Suprapubic skin (tissue), 4 donors: ENCODE results near the gene EXOC3. TPM values are rescaled to one million over a fixed set of nuclear protein-coding genes. Genes with fewer than 3 reads are reported as not detected.

Experiments
- DNase-seq, 2 donors: peaks; one replicate each; pipeline ENCODE4 v3.0.0-alpha.2; 2019; ENCODE audit warnings: low spot score in 2 of 2
- H3K27ac ChIP-seq: fragments of 200-600 bp; sonication (generic); one replicate; pipeline ENCODE4 v1.5.1; 2019
- H3K27me3 ChIP-seq: fragments of 200-600 bp; sonication (generic); one replicate; pipeline ENCODE4 v1.5.1; 2019
- H3K36me3 ChIP-seq: fragments of 200-600 bp; sonication (generic); one replicate; pipeline ENCODE4 v1.5.1; 2019
- H3K4me1 ChIP-seq: fragments of 200-600 bp; sonication (generic); one replicate; pipeline ENCODE4 v1.5.1; 2019
- H3K4me3 ChIP-seq: fragments of 200-600 bp; sonication (generic); one replicate; pipeline ENCODE4 v1.5.1; 2019; ENCODE audit warnings: mild to moderate bottlenecking
- H3K9me3 ChIP-seq: fragments of 200-600 bp; sonication (generic); one replicate; pipeline ENCODE4 v1.5.1; 2019
- CTCF ChIP-seq, 2 donors: fragments of 200-600 bp in 1 of 2; fragments of 450-650 bp in 1 of 2; sonication (generic) in 1 of 2; IDR thresholded peaks; one replicate each; pipeline ENCODE4 v1.5.1; 2016 to 2019; ENCODE audit warnings: antibody characterized with exemption in 2 of 2, mild to moderate bottlenecking in 1 of 2, moderate library complexity in 1 of 2
- EP300 ChIP-seq: sonication (generic); formaldehyde crosslinking; IDR thresholded peaks from one replicate; pipeline ENCODE4 v1.6.1; 2017; ENCODE audit warnings: antibody characterized with exemption
- POLR2A ChIP-seq, 2 donors: fragments of 450-650 bp; IDR thresholded peaks; one replicate each; pipeline ENCODE4 v1.6.1; 2017; ENCODE audit warnings: antibody characterized with exemption in 2 of 2, mild to moderate bottlenecking in 2 of 2, moderate library complexity in 2 of 2
- POLR2AphosphoS5 ChIP-seq, 3 donors: sonication (generic); formaldehyde crosslinking; IDR thresholded peaks; one replicate each; pipeline ENCODE4 v1.6.1; 2017; ENCODE audit warnings: antibody characterized with exemption in 3 of 3
- WGBS: methylation state at CpG from one replicate; pipeline ENCODE4 v1.1.5; 2018; 5-methylcytosine and 5-hydroxymethylcytosine counted together
- total RNA-seq, 4 donors: library from RNA; depleted of rRNA; stranded (reverse); fragments of >200 nt; gene quantifications; one replicate each; pipeline ENCODE4 v1.1.0, GENCODE V29; 2016

EXOC3 gene
- total RNA-seq, 4 donors from 2014 or later, result 68.9 to 199 (median 83.4) TPM

- peaks cover 45% of the 10 kb centered on the region for H3K27me3 ChIP-seq
- no peaks in the 10 kb centered on the region for H3K36me3 ChIP-seq
- H3K4me3 ChIP-seq, result no peak overlapping the region
- no peak overlapping the region for H3K27ac ChIP-seq
- H3K9me3 ChIP-seq, result no peaks in the 10 kb centered on the region
- DNase-seq, result no peak
- peaks cover 32% of the 10 kb centered on the region for H3K4me1 ChIP-seq
- TF ChIP-seq CTCF (IDR thresholded peaks at IDR 0.05) (no peak), POLR2A (IDR thresholded peaks at IDR 0.05) (no peak), POLR2AphosphoS5 (IDR thresholded peaks at IDR 0.05) (no peak), EP300 (no peak)
- 93% methylated on average over 16 of the region's 16 CpGs for WGBS
These were observed 68.5 kb downstream of the EXOC3 start for GRCh38 chr5:511476-511875.

- no peak overlapping the region for H3K27ac ChIP-seq
- peaks cover 49% of the 10 kb centered on the region for H3K27me3 ChIP-seq
- no peak for DNase-seq
- no peaks in the 10 kb centered on the region for H3K36me3 ChIP-seq
- no peak overlapping the region for H3K4me3 ChIP-seq
- H3K9me3 ChIP-seq, result no peaks in the 10 kb centered on the region
- 59% methylated on average over 22 of the region's 31 CpGs for WGBS
- TF ChIP-seq CTCF (IDR thresholded peaks at IDR 0.05) (no peak), POLR2A (IDR thresholded peaks at IDR 0.05) (no peak), EP300 (no peak), POLR2AphosphoS5 (IDR thresholded peaks at IDR 0.05) (no peak)
- peaks cover 32% of the 10 kb centered on the region for H3K4me1 ChIP-seq
These were observed 70.5 kb downstream of the EXOC3 start for GRCh38 chr5:513216-514100.

GRCh38 chr5:514101-514485 is 71.1 kb downstream of the EXOC3 start:
- Histone ChIP-seq H3K4me3 (no peak overlapping the region), H3K27ac (no peak overlapping the region), H3K4me1 (peaks cover 32% of the 10 kb centered on the region), H3K36me3 (no peaks in the 10 kb centered on the region), H3K27me3 (peaks cover 55% of the 10 kb centered on the region), H3K9me3 (no peaks in the 10 kb centered on the region)
- no peak for DNase-seq
- no peak for TF ChIP-seq POLR2A (IDR thresholded peaks at IDR 0.05)
- TF ChIP-seq EP300, result no peak
- TF ChIP-seq CTCF (IDR thresholded peaks at IDR 0.05), result no peak
- no peak for TF ChIP-seq POLR2AphosphoS5 (IDR thresholded peaks at IDR 0.05)
- 45% methylated on average over 10 of the region's 12 CpGs for WGBS

- no peak for DNase-seq
- peaks cover 60% of the 10 kb centered on the region for H3K27me3 ChIP-seq
- no peak overlapping the region for H3K4me3 ChIP-seq
- H3K4me1 ChIP-seq, result peaks cover 30% of the 10 kb centered on the region
- no peaks in the 10 kb centered on the region for H3K36me3 ChIP-seq
- H3K9me3 ChIP-seq, result no peaks in the 10 kb centered on the region
- no peak overlapping the region for H3K27ac ChIP-seq
- no peak for TF ChIP-seq POLR2AphosphoS5 (IDR thresholded peaks at IDR 0.05)
- TF ChIP-seq CTCF (IDR thresholded peaks at IDR 0.05), result no peak
- TF ChIP-seq POLR2A (IDR thresholded peaks at IDR 0.05), result no peak
- no peak for TF ChIP-seq EP300
- 39% methylated on average over 5 of the region's 8 CpGs for WGBS
These were observed 71.7 kb downstream of the EXOC3 start for GRCh38 chr5:514673-515072.

GRCh38 chr5:515273-515836 is 72.4 kb downstream of the EXOC3 start:
- DNase-seq, result no peak
- TF ChIP-seq POLR2AphosphoS5 (IDR thresholded peaks at IDR 0.05) (no peak), EP300 (no peak), POLR2A (IDR thresholded peaks at IDR 0.05) (no peak), CTCF (IDR thresholded peaks at IDR 0.05) (no peak)
- Histone ChIP-seq H3K4me1 (peaks cover 23% of the 10 kb centered on the region), H3K36me3 (no peaks in the 10 kb centered on the region), H3K27me3 (peaks cover 60% of the 10 kb centered on the region), H3K4me3 (no peak overlapping the region), H3K9me3 (no peaks in the 10 kb centered on the region), H3K27ac (no peak overlapping the region)
- 36% methylated on average over 4 of the region's 11 CpGs for WGBS
